Endothelial cell of umbilical vein (primary cell): ENCODE measurements around the gene HACE1.

Experiments
- EZH2 ChIP-seq: IDR thresholded peaks from 2 replicates; pipeline ENCODE4 v1.6.1; 2012; ENCODE audit warnings: borderline replicate concordance, low read depth, mild to moderate bottlenecking, moderate library complexity, low read length, inconsistent platforms; ENCODE audit not compliant: severe bottlenecking
- FOS ChIP-seq: IDR thresholded peaks from 2 replicates; pipeline ENCODE4 v1.6.1; 2011; ENCODE audit warnings: mild to moderate bottlenecking, low read length, moderate library complexity, borderline replicate concordance; ENCODE audit not compliant: insufficient read depth
- GATA2 ChIP-seq: IDR thresholded peaks from 2 replicates; pipeline ENCODE4 v1.7.0; 2011; ENCODE audit warnings: low read depth, mild to moderate bottlenecking, moderate library complexity, mixed read lengths, low read length; ENCODE audit not compliant: insufficient read length, insufficient read depth
- MYC ChIP-seq: IDR thresholded peaks from one replicate; pipeline ENCODE4 v1.6.1; 2011; ENCODE audit warnings: mild to moderate bottlenecking, low read depth, low read length
- POLR2A ChIP-seq: IDR thresholded peaks from 2 replicates; pipeline ENCODE4 v1.6.1; 2012; ENCODE audit warnings: low read depth, mild to moderate bottlenecking, control low read depth, low read length
- POLR2AphosphoS5 ChIP-seq: IDR thresholded peaks from 2 replicates; pipeline ENCODE4 v1.6.1; 2012; ENCODE audit warnings: low read depth, mild to moderate bottlenecking, control low read depth, low read length, moderate library complexity; ENCODE audit not compliant: insufficient read depth
- TF ChIP-seq, protein P1 (sequence below), 2 donors: IDR thresholded peaks; 1 replicate in 1 of 2; 2 replicates in 1 of 2; pipeline ENCODE4 v1.5.1; 2011; ENCODE audit warnings: low read length in 2 of 2, mild to moderate bottlenecking in 2 of 2, moderate library complexity in 2 of 2, control low read depth in 1 of 2, inconsistent platforms in 1 of 2, low read depth in 1 of 2; ENCODE audit not compliant: insufficient read depth in 1 of 2; ENCODE audit errors: extremely low read depth in 1 of 2
- TF ChIP-seq, protein P2 (sequence below): IDR thresholded peaks from 2 replicates; pipeline ENCODE4 v1.6.1; 2011; ENCODE audit not compliant: insufficient read depth, insufficient read length

GRCh38 chr6:104682722-104683643 is 176.7 kb downstream of the HACE1 start:
- TF ChIP-seq EZH2 (no peak), GATA2 (peak; percentile 26), POLR2AphosphoS5 (no peak), POLR2A (no peak), FOS (no peak), MYC (no peak)
- TF ChIP-seq, protein P1, sequence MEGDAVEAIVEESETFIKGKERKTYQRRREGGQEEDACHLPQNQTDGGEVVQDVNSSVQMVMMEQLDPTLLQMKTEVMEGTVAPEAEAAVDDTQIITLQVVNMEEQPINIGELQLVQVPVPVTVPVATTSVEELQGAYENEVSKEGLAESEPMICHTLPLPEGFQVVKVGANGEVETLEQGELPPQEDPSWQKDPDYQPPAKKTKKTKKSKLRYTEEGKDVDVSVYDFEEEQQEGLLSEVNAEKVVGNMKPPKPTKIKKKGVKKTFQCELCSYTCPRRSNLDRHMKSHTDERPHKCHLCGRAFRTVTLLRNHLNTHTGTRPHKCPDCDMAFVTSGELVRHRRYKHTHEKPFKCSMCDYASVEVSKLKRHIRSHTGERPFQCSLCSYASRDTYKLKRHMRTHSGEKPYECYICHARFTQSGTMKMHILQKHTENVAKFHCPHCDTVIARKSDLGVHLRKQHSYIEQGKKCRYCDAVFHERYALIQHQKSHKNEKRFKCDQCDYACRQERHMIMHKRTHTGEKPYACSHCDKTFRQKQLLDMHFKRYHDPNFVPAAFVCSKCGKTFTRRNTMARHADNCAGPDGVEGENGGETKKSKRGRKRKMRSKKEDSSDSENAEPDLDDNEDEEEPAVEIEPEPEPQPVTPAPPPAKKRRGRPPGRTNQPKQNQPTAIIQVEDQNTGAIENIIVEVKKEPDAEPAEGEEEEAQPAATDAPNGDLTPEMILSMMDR (IDR thresholded peaks at IDR 0.05; ENCODE audit: extremely low read depth in 1 of 2, insufficient read depth in 1 of 2, low read depth in 1 of 2, low read length in 2 of 2) = peak; percentile 78 to 86
- TF ChIP-seq, protein P2, sequence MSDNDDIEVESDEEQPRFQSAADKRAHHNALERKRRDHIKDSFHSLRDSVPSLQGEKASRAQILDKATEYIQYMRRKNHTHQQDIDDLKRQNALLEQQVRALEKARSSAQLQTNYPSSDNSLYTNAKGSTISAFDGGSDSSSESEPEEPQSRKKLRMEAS = no peak
